NCI-H1048 (cell line): ENCODE results near the gene RALGPS1.
"Not testable (repeated sequence)": the region's sequence is repeated elsewhere in the genome, so short reads cannot be mapped to it uniquely, and the experiment has no call there.

Experiments used
- DNase-seq: peaks from one replicate; lab custom pipeline; 2025; lab: John Stamatoyannopoulos, UW

RALGPS1 gene

DNA sequence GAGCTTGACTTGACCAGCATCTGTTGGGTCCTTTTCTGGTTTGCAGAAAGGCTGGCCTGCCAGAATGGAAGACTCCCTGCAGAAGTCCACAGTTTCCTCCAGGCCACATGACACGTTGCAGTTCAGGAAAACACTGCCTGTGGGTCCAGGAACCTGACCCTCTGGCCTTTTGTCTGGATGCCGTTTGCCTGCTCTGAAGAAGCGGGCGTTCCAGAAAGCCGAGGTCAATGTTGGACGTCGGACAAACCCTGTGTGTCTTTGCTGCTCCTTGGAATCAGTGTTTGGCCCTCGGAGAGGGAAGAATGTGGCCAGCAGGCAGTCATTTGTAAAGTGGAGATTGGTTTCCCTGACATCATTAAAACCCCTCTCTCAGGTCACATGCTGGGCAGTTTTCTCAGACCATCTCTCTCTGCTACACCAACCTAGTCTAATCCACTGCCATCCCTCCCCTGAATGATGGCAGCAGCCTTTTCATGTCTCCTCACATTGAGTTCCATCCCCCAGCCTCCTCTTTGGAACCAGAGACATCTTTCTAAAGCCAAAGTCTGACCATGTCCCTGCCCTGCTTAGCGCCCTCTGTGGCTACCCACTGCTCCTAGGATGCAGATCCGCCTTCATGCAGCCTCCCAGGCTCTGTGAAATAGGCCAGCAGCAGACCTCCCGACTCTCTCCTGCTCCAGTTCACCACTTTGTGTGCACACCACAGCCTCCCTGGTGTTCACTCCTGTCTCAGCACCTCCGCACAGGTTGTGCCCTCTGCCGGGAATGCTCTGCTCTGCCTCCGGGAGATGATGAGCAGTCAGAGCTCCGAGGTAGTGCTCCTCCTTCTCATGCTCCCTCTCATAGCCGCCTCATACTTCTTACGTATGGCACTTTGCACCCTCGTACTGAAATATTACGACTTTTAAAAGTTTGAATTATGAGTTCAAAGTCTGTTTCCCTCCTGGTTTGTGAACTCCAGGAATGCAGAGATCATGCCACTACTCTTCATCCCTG is 75.6 kb downstream of the RALGPS1 start:
- DNase-seq: no peak

DNA sequence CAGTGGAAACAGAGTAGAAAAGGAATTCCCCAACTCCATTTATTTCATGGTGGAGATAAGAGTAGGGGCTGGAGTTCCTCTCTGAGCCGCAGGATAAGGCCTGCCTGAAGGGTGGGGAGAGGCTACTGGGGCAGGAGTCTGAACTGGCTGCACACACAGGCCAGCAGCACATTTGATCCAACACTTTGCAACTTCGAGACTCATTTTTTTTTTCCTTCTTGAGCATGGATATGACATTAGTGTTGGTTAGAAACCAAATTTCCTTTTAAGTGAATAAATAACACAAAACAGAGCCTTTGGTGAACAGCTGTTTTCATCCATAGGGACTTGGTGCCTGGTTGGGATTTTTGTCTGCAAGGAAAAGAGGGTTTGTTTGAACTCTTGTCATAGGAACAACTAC is 76.6 kb downstream of the RALGPS1 start:
- no peak for DNase-seq

DNA sequence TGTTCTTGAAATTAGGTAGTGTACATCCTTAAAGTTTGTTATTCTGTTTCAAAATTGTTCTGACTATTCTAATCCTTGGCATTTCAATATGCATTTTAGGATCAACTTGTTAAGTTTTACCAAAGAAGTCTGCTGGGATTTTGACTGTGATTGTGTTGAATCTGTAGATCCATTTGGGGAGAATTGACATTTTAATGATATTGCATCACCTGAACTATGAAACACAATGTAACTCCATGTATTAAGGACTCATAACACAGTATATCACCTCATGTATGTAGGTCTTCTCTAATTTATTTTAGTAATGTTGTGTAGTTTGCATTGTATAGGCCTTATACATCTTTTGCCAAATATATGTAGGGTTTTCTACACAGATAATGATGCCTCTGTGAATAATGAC is 77.8 kb downstream of the RALGPS1 start:
- DNase-seq: no peak

DNA sequence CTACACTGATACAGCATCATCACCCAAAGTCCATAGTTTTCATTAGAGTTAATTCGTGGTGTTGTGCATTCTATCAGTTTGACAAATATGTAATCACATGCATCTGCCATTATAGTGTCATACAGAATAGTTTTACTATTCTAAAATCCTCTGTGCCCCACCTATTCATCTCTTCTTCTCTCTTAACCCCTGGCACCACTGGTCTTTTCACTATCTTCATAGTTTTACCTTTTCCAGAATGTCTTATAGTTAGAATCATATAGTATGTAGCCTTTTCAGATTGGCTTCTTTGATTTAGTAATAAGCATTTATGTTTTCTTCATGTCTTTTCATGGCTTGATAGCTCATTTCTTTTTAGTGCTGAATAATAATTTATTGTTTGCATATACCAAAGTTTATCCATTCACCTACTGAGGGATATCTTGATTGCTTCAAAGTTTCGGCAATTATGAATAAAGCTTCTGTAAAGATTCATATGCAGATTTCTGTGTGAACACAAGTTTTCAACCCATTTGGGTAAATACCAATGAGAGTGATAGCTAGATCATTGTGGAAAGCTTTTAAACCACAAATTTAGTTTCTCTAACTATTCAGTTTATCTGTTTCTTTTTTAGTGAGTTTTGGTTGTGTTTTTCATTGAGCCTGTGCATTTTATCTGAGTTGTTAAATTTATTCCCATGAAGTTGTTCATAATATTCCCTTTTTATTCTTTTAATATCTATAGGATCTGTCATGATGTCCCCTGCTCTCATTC is 84.9 kb downstream of the RALGPS1 start:
- DNase-seq: no peak

DNA sequence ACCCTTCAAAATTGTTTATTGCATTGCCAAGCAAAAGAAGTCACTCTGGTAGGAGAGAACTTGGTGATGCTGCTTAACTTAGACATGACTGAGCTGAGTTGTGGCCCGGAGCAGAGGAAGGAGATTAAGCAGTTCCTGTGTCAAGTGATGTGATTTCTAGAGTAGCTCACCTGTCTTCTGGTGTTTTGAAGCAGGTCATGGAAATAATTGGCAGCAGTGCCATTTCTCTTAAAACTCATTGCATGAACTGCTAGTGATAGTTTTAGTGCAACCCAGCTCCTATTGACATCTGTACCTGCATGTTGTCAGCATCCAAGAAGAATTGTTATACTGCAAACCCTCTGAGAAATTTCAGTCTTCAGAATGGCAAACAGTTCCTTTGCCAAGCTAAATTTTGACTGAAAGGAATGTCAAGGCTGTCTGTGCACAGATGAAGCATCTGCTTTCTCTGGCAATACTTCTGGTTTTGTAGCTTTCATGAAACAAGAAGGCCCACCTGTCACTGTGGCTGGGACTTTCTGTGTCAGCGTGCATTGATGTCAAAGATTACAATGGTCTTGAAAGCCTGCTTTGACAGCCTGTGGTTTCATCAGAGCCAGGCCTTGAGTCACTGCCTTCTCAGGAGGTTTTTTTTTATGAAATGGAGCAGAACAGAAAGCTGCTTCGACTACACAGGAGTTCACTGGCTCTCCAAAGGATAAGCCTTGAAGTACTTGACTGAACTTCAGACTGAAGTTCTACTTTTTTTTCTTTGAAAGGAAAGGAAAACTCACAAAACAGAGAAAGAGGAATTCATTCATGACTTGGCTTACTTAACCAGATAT is 90.6 kb downstream of the RALGPS1 start:
- DNase-seq: no peak

DNA sequence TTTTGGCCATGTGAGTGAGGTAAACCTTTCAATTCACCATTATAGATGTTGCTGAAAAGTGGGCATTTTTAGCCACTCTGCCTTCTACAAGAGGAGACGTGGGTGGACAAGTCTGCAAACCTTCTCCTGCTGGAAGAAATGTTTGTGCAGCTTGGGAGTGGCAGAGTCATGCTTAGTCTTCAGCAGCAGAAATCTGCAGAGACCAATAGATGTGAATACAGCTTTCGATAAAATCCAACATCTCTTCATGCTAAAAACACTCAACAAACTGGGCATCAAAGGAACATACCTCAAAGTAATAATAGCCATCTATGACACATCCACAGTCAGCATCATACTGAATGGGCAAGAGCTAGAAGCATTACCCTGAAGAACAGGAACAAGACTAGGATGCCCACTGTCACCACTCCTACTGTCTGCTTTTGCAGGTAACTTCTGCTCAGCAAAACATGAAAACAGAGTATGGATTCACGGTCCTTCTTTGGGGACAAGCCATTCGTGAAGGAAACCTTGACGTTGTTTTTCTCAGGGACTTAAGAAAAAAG is 91.3 kb downstream of the RALGPS1 start:
- DNase-seq: no peak

DNA sequence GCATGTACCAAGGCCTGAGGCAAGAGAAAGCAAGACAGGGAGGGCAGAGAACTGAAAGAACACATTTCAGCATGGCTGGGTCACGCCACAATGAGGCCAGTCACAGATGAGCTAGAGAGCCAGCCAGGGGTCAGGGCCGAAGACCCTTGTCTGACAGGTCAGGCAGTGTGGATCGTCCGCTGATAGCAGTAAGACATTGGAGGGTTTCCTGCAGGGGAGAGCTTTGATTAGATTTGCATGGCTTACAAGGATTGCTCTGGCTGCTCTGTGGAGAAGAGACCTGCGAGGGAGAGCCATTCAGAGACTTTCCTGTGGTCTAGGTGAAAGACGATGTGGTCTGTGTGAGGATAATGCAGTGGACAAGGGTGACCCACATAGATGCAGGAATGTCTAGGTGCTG is 93.1 kb downstream of the RALGPS1 start:
- DNase-seq: no peak

DNA sequence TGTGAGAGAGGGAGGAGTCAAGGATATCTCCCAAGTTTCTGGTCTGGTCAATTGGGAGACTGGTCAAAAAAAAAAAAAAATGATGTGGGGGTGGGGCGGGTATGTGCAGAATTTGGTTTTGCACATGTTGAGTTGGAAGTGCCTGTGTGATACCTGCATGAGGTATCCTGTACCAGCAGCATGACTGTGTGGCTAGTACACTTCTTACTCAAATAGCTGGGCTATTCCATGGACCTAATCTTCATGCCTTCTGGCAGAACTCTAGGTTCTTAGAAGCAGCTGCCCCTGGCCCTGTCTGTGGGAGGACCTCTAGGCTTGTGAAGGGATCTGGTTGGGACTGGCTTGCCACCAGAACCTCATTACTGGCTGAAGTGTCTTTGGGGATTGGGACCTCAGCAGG is 93.5 kb downstream of the RALGPS1 start:
- no peak for DNase-seq

DNA sequence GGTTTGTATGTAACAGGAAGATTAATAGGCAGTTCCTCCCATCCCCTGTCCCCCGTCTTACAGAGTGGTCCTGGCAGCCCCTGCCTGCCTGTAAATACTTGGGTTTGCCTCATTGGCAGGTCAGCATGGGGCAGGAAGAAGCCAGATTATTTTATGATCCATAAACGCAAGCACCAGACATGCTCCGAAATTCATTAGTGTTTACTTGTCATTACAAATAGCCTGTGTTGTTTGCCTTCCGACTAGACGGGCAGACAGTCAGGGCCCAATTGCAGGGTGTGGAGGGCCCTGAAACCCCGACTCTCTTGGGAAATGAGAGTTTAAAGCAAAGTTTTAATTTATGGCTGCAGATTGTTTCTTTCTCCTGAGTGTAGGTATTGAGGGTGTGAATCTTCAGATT is 97.2 kb downstream of the RALGPS1 start:
- DNase-seq: no peak

DNA sequence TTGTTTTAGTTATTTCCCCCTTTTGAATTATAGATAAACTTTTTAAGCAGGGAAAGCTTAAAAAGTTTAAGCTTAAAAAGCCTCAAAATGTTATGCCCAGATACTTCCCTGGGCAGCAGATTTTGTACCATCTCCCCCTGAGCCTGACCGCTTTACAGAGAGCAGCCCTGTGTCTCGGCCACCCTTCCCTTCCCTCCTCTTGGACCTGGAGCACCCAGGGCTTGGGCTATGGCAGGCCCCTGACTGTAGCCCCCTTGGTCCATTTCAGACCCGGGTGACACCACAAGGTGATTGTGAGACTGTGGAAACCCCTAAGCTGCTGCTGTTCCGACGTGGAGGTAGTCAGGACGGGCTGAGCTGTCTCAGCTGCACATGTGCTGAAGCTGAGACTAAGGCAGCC is 97.7 kb downstream of the RALGPS1 start:
- DNase-seq: no peak

DNA sequence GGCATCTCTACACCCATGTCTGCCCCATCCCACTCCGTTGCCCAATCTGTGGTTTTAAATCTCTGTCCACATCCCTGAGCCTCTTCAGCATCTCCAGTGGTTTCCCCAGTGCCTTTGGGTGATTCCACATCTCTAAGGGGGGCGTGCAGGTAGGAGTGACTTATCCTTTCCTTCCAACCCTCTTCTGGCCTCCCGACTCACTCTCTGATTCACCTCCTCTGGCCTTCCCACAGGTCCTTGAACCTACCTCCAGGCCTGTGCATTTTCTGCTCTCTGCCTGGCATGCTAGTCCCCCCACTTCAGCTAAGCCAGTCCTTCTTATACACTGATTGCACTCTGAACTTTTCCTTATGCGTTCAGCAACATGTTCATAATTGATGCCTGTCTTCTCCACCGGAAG is 99.0 kb downstream of the RALGPS1 start:
- no peak for DNase-seq

DNA sequence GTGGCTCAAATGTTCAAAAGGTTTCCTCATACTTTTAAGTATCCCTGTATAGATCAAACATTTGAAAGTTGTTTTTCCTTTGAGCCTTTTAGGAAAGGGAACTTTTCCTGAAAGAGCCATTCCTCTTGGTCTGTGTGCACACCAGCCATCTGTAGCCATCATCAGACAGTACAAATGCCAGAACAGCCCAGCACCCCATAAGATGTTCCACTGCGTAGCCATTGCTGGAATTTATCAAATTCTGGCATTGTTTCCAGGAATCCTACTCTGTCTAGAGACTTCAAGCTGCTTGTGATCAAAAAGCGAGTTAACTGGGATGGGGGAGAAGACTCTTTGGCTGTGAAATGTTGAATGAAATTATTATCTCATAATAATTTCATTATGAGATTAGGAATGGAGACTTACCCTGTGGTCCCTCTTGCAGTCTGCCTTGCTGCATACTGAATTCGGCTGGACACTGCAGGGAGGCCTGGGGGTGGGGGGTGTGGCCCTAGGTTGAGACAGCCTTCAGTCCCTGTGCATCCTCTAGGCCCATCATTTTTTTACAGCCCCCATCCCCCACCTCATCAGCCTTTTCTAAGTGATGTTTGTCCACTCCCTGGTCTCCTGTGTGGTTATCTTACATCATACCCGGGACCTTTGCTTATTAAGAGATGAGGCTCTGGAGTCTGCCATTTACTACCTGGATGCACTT is 99.8 kb downstream of the RALGPS1 start:
- no peak for DNase-seq

DNA sequence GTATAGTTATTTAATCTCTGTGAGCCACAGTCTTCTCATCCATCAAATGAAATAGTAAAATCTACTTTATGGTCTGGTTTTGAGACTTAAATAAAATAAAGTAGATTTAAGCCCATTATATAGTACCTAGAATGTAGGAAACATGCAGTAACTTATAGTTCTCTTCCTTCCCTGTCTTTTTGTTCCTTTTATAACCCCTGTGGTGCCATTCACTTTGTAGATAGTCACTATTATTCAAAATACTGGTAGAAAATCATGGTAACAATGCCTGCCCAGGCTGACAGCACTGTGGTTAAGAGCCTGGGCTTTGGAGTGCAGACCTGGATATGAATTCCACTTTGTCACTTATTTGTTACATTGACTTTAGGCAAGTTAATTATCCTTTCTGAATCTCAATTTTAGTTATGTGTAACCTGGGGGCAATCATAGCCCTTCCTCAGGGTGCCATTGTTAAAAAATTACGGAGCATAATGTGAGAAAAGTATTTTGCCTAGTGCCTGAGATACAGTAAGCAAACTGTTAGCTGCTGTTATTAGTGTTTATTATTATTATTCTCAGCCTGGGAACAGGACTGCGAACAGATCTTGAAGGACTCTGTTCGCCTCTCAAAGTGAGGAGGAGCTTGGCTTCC is 100.4 kb downstream of the RALGPS1 start:
- no peak for DNase-seq

DNA sequence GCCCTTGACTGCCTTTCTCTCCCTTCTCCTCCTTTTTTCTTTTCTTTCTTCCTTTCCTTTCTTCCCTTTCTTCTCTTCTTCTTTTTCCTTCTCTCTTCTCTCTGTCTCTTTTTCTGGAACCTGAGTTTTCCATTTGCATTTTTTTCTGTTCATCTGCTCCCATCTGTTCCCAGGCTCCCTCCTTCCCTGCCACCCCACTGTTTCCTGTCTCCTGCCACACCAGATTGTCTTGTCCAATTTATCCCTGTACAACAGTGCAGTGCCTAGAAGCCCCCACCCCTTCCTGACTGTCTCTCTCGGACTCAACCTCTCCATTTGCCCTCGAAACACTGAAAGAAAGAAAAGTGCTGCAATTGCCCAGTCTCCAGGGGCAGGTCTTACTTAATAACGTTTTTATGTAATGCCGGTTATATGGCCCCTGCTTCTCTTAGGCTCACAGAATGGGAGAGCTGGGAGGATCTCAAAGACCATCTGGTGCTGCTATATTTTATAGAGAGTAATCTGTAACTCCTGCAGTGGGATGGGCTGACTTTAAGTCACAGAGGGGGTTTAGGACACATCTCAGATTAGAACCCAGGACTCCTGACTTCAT is 101.4 kb downstream of the RALGPS1 start:
- DNase-seq: no peak

DNA sequence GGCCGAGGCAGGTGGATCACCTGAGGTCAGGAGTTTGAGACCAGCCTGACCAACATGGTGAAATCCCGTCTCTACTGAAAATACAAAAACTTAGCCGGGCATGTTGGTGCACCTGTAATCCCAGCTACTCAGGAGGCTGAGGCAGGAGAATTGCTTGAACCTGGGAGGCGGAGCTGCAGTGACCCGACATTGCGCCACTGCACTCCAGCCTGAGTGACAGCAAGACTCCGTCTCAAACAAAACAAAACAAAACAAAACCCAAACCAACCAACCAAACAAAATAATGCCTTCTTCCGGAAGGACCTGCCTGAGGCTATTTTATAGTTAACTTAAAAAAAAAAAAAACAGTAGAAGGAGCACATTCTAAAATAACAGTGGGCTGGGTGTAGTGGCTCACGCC is 103.4 kb downstream of the RALGPS1 start:
- not testable (repeated sequence) for DNase-seq

DNA sequence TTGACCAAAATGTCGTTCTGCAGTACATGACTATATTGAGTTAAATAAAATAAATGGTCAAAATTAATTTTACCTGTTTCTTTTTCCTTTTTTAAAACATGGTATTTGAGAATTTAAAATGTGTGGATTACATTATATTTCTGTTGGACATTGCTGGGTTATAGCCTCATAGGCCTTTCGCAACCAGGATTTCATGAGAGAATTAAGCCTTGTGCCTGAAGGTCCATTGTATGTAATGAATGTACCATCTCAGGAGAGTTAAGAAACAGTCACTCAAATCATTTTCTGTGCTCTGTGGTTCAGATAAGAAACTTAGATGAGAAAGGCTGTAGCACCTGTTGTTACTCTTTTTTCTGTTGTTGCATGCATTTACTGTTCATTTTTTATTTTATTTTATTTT is 104.4 kb downstream of the RALGPS1 start:
- DNase-seq: no peak

DNA sequence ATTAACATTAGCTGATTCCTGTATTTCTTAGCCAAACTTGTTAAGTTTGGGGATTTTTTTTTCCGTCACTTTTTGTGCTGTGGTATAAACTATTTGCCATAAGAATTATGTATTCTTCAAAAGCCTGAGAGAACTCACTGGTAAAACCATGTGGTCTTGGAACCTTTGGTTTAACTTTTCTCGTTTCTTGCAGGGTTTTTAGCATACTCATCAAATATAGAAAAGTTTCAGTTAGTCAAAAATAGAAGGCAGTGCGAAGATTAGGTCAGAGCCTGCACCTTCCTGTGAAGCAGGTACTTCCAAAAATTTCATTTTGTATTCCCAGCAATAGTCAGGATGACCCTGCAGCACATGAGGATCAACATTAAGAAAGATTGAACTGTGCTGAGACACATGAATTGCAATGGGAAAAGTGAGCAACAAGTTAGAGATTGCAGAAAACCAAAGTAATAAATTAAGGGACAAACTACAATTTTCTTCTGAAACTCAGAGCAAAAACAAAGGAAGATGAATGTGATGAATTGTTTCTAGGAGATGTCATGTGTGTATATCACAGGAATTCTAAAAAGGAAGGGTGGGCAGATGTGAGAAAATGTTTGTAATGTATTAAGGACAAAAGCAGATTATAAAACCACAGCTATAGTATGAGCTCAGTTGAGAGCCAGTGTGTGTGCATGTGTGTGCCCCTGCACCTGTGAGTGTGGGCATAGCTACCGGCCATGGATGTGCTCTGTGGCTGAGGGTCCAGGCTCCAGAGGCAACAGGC is 105.6 kb downstream of the RALGPS1 start:
- DNase-seq: no peak

DNA sequence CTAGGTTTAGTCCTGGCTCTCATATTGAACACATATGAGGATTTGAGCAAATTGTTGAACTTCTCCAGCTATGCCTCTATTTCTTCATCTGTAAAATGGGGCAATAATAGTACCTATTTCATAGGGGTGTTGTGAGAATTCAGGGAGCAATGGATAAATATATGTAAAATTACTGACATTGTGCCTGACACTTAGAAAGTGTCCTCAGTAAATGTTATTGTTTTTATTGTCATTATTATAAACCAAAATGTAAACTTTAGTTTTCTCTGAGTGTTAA is 106.2 kb downstream of the RALGPS1 start:
- no peak for DNase-seq

DNA sequence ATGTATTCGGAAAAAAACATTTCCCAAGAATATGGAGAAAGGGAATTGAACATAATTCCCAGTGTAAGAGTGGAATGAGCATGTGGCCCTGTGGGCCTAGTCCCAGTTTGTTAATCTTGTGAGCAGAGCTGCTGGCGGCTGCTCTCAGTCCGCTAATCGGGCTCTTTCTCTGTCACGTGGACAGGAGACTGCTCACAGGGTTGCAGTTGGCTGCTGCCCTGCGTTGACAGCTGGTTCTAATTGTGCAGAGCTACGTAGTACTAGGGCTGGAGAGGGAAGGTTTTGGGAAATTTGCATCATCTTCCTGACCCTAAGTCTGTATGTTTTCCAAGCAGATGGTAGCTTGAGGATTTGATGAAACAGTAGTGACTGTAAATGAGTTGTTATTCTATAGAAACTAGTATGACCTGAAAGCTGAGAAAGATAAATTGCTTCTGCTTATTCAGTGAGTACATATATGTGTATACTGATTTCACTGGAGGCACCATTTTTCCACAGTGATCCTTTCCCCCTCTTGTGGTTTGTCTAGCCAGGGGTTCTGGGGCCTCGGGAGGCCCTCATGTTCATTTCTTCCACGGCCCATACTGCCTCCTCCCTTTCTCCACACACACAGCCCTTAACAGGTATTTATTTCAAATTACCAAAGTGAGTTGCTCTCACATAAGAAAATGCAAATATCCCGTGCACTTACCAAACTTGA is 107.2 kb downstream of the RALGPS1 start:
- no peak for DNase-seq
